GM12878 (cell line): ENCODE measurements around the gene YWHAQ.

Source experiments
- CBFB ChIP-seq: IDR thresholded peaks from 2 replicates; pipeline ENCODE4 v1.6.1; 2016; ENCODE audit warnings: antibody characterized with exemption, low read depth
- NR2F1 ChIP-seq: fragments of 450-650 bp; conservative IDR thresholded peaks from 2 replicates; pipeline ENCODE4 v1.6.1; 2017; ENCODE audit warnings: mild to moderate bottlenecking
- POLR2A ChIP-seq: IDR thresholded peaks from 2 replicates; pipeline ENCODE4 v1.6.1; 2011; ENCODE audit warnings: low read depth, mild to moderate bottlenecking, low read length
- SMC3 ChIP-seq: IDR thresholded peaks from 2 replicates; pipeline ENCODE4 v1.6.1; 2011; ENCODE audit warnings: low read length, improper control_type of control experiment, borderline replicate concordance
- YBX1 ChIP-seq: fragments of 450-650 bp; IDR thresholded peaks from 2 replicates; pipeline ENCODE4 v1.6.1; 2016; ENCODE audit warnings: antibody characterized with exemption
- YY1 ChIP-seq: IDR thresholded peaks from 2 replicates; pipeline ENCODE4 v1.6.1; 2011; ENCODE audit warnings: low read depth, mild to moderate bottlenecking, low read length
- ZZZ3 ChIP-seq: IDR thresholded peaks from 2 replicates; pipeline ENCODE4 v1.6.1; 2011; ENCODE audit warnings: low read depth; ENCODE audit not compliant: control insufficient read depth, insufficient read length
- TF ChIP-seq, protein P1 (sequence below), 3 experiments: IDR thresholded peaks in 2 of 3; conservative IDR thresholded peaks in 1 of 3; 2 replicates each; pipeline ENCODE4 v1.5.1; 2011; ENCODE audit warnings: low read depth in 3 of 3, low read length in 3 of 3, mild to moderate bottlenecking in 3 of 3, control low read depth in 2 of 3, moderate library complexity in 2 of 3, inconsistent platforms in 1 of 3, mixed read lengths in 1 of 3; ENCODE audit not compliant: control insufficient read depth in 2 of 3, insufficient read depth in 1 of 3; ENCODE audit errors: extremely low read depth in 1 of 3

GRCh38 chr2:9543557-9543956 lies 87.2 kb downstream of the YWHAQ start:
- TF ChIP-seq, protein P1, sequence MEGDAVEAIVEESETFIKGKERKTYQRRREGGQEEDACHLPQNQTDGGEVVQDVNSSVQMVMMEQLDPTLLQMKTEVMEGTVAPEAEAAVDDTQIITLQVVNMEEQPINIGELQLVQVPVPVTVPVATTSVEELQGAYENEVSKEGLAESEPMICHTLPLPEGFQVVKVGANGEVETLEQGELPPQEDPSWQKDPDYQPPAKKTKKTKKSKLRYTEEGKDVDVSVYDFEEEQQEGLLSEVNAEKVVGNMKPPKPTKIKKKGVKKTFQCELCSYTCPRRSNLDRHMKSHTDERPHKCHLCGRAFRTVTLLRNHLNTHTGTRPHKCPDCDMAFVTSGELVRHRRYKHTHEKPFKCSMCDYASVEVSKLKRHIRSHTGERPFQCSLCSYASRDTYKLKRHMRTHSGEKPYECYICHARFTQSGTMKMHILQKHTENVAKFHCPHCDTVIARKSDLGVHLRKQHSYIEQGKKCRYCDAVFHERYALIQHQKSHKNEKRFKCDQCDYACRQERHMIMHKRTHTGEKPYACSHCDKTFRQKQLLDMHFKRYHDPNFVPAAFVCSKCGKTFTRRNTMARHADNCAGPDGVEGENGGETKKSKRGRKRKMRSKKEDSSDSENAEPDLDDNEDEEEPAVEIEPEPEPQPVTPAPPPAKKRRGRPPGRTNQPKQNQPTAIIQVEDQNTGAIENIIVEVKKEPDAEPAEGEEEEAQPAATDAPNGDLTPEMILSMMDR (IDR thresholded peaks at IDR 0.05 in 2 of 3, conservative IDR thresholded peaks at IDR 0.05 in 1 of 3; ENCODE audit: control insufficient read depth in 2 of 3, extremely low read depth in 1 of 3, insufficient read depth in 1 of 3, low read depth in 3 of 3, low read length in 3 of 3) = no peak
- TF ChIP-seq POLR2A (no peak), CBFB (no peak), YY1 (no peak), ZZZ3 (no peak), NR2F1 (no peak), SMC3 (no peak), YBX1 (no peak)
